SH-SY5Y (cell line): Measurements from ENCODE around the gene RNLS.

Experiments
- GATA2 ChIP-seq: IDR thresholded peaks from 2 replicates; pipeline ENCODE4 v1.6.1; 2011; ENCODE audit warnings: mild to moderate bottlenecking, low read depth, low read length
- GATA3 ChIP-seq: IDR thresholded peaks from 2 replicates; pipeline ENCODE4 v1.6.1; 2011; ENCODE audit warnings: low read depth, mild to moderate bottlenecking, low read length, moderate library complexity

DNA sequence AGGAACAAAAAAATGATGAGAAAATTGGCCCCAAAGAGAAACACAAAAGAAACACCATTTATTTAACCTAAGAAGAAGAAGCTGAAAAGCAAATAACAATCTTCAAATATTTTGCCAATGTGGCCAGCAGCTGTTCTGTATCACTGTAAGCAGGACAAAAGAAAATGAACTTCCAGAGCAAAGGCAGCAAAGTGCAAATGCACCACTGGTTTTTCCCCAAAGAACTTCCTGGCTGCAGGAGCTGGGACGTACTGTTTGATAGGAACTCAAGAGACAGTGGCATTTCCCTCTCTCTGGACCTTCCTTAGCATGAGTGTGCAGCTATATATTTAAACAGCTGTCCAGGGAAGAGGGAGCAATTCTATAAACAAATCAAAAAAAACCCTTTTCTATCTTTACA lies 60.4 kb downstream of the RNLS start:
- no peak for TF ChIP-seq GATA2
- no peak for TF ChIP-seq GATA3
